Esophagus muscularis mucosa (tissue), 4 donors: Measurements from ENCODE around the gene LRRK1.

Experiments
- CTCF ChIP-seq, 3 experiments: fragments of 200-600 bp in 2 of 3; fragments of 450-650 bp in 1 of 3; sonication (generic) in 2 of 3; IDR thresholded peaks; one replicate each; pipeline ENCODE4 v1.5.1; 2017 to 2019; ENCODE audit warnings: antibody characterized with exemption in 3 of 3, mild to moderate bottlenecking in 2 of 3, moderate library complexity in 1 of 3
- EP300 ChIP-seq: sonication (generic); formaldehyde crosslinking; IDR thresholded peaks from one replicate; pipeline ENCODE4 v1.6.1; 2017; ENCODE audit warnings: antibody characterized with exemption
- POLR2A ChIP-seq: fragments of 450-650 bp; IDR thresholded peaks from one replicate; pipeline ENCODE4 v1.6.1; 2017; ENCODE audit warnings: antibody characterized with exemption, moderate library complexity, mild to moderate bottlenecking, low read depth
- POLR2AphosphoS5 ChIP-seq, 2 donors: sonication (generic); formaldehyde crosslinking; IDR thresholded peaks; one replicate each; pipeline ENCODE4 v1.6.1; 2017; ENCODE audit warnings: antibody characterized with exemption in 2 of 2

DNA sequence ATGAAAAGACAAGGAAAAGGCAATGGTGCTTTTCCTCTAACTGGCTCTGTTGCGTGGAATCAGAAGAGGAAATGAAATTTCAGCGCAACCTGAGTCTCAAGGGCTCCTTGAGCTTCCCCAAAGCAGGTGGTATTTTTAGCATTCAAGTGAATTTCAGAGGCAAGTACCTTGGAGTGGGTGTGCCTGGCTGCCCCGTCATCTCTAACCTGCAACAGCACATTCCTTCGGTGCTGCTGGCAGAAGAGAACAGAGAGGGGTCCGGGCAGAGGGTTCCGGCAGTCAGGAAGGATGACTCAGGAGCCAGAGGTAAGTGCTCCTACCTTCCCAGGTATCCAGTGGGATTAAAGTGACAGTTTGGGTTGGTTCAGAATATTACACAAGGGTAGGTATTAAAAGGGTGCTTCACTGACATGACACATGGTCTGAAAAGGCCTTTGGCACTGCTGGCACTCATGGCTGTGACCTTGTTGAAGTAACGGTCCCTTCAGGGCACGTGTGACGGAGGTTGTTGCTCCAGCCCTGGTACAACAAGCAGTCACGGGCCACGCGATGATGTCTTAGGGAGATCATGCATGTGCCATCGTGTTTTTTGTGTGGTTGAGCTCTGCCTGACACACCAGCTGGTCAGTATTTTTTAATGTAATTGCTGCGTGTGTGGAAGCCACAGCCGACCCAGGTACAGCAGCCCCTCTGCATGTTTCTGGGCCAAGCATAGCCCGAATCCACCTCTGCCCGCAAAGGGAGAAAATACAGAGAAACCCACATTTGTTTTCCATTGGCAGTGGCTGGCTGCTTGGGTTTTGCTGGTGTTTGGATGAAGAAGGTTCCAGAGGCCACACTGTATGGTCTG, 75.7 kb downstream of the LRRK1 start:
- TF ChIP-seq CTCF (IDR thresholded peaks at IDR 0.05) (no peak), POLR2A (no peak), POLR2AphosphoS5 (IDR thresholded peaks at IDR 0.05) (no peak), EP300 (no peak)
